VCaP (cell line): ENCODE data around the gene NDUFB3.

Experiments
- H3K27ac ChIP-seq: fragments of 450-650 bp; 2 replicates; pipeline ENCODE4 v1.5.1; 2017
- CTCF ChIP-seq: fragments of 450-650 bp; conservative IDR thresholded peaks from 2 replicates; pipeline ENCODE4 v1.5.1; 2017; ENCODE audit warnings: mild to moderate bottlenecking, moderate library complexity

NDUFB3 gene

GRCh38 chr2:201107624-201108023 lies 35.8 kb downstream of the NDUFB3 start:
- no peak overlapping the region for H3K27ac ChIP-seq
- TF ChIP-seq CTCF: no peak

GRCh38 chr2:201108341-201108740 lies 36.5 kb downstream of the NDUFB3 start:
- no peak for TF ChIP-seq CTCF
- H3K27ac ChIP-seq: no peak overlapping the region

- H3K27ac ChIP-seq: no peak overlapping the region
- no peak for TF ChIP-seq CTCF
Measured at GRCh38 chr2:201109186-201109585, 37.4 kb downstream of the NDUFB3 start.

GRCh38 chr2:201110615-201111014 lies 38.8 kb downstream of the NDUFB3 start:
- TF ChIP-seq CTCF: no peak
- no peak overlapping the region for H3K27ac ChIP-seq

GRCh38 chr2:201111096-201111495 lies 39.3 kb downstream of the NDUFB3 start:
- no peak overlapping the region for H3K27ac ChIP-seq
- TF ChIP-seq CTCF: no peak

GRCh38 chr2:201114350-201114749 lies 42.5 kb downstream of the NDUFB3 start:
- no peak for TF ChIP-seq CTCF
- H3K27ac ChIP-seq: no peak overlapping the region

- TF ChIP-seq CTCF: no peak
- H3K27ac ChIP-seq: no peak overlapping the region
Measured at GRCh38 chr2:201114846-201115245, 43.0 kb downstream of the NDUFB3 start.
